Small intestine (tissue), 7 donors: ENCODE measurements around the gene GPR161. TPM values are rescaled to one million over a fixed set of nuclear protein-coding genes. Genes with fewer than 3 reads are reported as not detected.

Experiments used
- DNase-seq, 2 donors: peaks; one replicate each; pipeline versions ENCODE4 v3.0.0 to v3.0.0-alpha.2; 2013
- FAIRE-seq: peaks from 2 replicates; lab custom pipeline; 2012; peaks lifted over from hg19 to GRCh38; lab: Jason Lieb, UNC
- H3K27ac ChIP-seq, 3 donors: one replicate each; pipeline ENCODE4 v1.5.1; 2013; ENCODE audit warnings: low read length in 2 of 3, mild to moderate bottlenecking in 2 of 3, control low read depth in 1 of 3, inconsistent platforms in 1 of 3, low read depth in 1 of 3, moderate library complexity in 1 of 3
- H3K27me3 ChIP-seq, 3 donors: one replicate each; pipeline ENCODE4 v1.6.1; 2013; ENCODE audit warnings: low read length in 3 of 3, inconsistent platforms in 1 of 3; ENCODE audit not compliant: control insufficient read depth in 3 of 3, insufficient read depth in 3 of 3
- H3K36me3 ChIP-seq, 3 donors: one replicate each; pipeline ENCODE4 v1.6.1; 2013; ENCODE audit warnings: low read length in 3 of 3, inconsistent platforms in 1 of 3, low read depth in 1 of 3, mild to moderate bottlenecking in 1 of 3, moderate library complexity in 1 of 3; ENCODE audit not compliant: control insufficient read depth in 3 of 3, insufficient read depth in 2 of 3
- H3K4me1 ChIP-seq, 3 donors: one replicate each; pipeline ENCODE4 v1.6.1; 2013; ENCODE audit warnings: low read length in 2 of 3, inconsistent platforms in 1 of 3, low read depth in 1 of 3, mild to moderate bottlenecking in 1 of 3, moderate library complexity in 1 of 3; ENCODE audit not compliant: control insufficient read depth in 3 of 3, insufficient read depth in 2 of 3
- H3K4me3 ChIP-seq, 3 donors: one replicate each; pipeline ENCODE4 v1.5.1; 2013; ENCODE audit warnings: low read length in 3 of 3, control low read depth in 1 of 3, inconsistent platforms in 1 of 3, low read depth in 1 of 3, mild to moderate bottlenecking in 1 of 3, moderate library complexity in 1 of 3
- H3K9me3 ChIP-seq, 2 donors: one replicate each; pipeline ENCODE4 v1.6.1; 2013; ENCODE audit warnings: low read depth in 1 of 2, low read length in 1 of 2; ENCODE audit not compliant: control insufficient read depth in 2 of 2, insufficient read depth in 1 of 2
- WGBS, 3 donors: extraction: QIAGEN DNeasy Blood & Tissue Kit; methylation state at CpG; one replicate each; pipeline ENCODE4 v1.1.7; 2013; 5-methylcytosine and 5-hydroxymethylcytosine counted together
- polyA plus RNA-seq, 4 donors: library from polyadenylated mRNA; stranded (reverse) in 3 of 4; unstranded in 1 of 4; fragments of 200-250 nt in 3 of 4; fragments of 120-200 nt in 1 of 4; gene quantifications; one replicate each; pipeline versions ENCODE4 v1.2.1 to v1.2.3, GENCODE V29; 2013
- donor health status: healthy with polysubstance abuse.
- donor health status: control.
- donor health status: control.
- donor health status: Bipolar disorder and iron deficiency.
- donor health status: healthy.

Gene GPR161
- polyA plus RNA-seq, 4 donors: under 0.01 to 4.1 (median 1.9) TPM

GRCh38 chr1:168141871-168142385 lies 5.2 kb upstream of the GPR161 start:
- DNase-seq (no peak), FAIRE-seq (no peak)
- H3K4me1 ChIP-seq: peaks cover 0 to 4% (median 0%) of the 10 kb centered on the region in 3 donors
- H3K27ac ChIP-seq: no peak overlapping the region
- no peak overlapping the region for H3K4me3 ChIP-seq
- H3K9me3 ChIP-seq: no peaks in the 10 kb centered on the region
- 91 to 97% (median 94%) methylated on average over 3 of the region's 3 CpGs for WGBS, 3 donors
- H3K27me3 ChIP-seq: no peaks in the 10 kb centered on the region
- H3K36me3 ChIP-seq: no peaks in the 10 kb centered on the region

DNA sequence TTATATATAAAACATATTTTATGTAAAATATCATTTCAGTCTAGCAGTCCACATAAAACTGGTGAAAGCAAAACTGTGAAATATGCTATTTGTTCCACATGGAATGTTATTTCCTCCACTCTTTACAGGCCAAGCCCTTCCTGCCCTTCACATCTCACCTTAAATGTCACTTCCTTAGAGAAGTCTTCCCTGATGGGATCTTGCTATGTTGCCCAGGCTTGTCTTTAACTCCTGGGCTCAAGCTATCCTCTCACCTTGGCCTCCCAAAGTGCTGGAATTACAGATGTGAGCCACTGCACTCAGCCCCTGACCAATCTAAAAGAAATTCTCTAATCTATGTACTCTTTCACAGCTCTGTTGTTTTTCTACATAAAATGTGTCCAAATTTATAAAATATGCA lies 2.3 kb upstream of the GPR161 start:
- no peak overlapping the region for H3K4me3 ChIP-seq

GRCh38 chr1:168138134-168138533 lies 1.4 kb upstream of the GPR161 start:
- H3K27ac ChIP-seq: no peak overlapping the region
- peaks cover 0 to 10% (median 2%) of the 10 kb centered on the region in 3 donors for H3K27me3 ChIP-seq
- 81 to 88% (median 86%) methylated on average over 5 of the region's 5 CpGs for WGBS, 3 donors
- H3K4me3 ChIP-seq: no peak overlapping the region
- H3K9me3 ChIP-seq: no peaks in the 10 kb centered on the region
- no peak for FAIRE-seq
- H3K4me1 ChIP-seq: peaks cover 0 to 11% (median 7%) of the 10 kb centered on the region in 3 donors
- no peak for DNase-seq
- peaks cover 0 to 3% (median 0%) of the 10 kb centered on the region in 3 donors for H3K36me3 ChIP-seq

More for the DNA sequence above, 2.3 kb upstream of the GPR161 start:
- Histone ChIP-seq H3K9me3 (no peaks in the 10 kb centered on the region), H3K27ac (no peak overlapping the region), H3K36me3 (peaks cover 0 to 3% (median 0%) of the 10 kb centered on the region in 3 donors), H3K27me3 (peaks cover 0 to 10% (median 2%) of the 10 kb centered on the region in 3 donors), H3K4me1 (peaks cover 0 to 11% (median 7%) of the 10 kb centered on the region in 3 donors)
- no peak for FAIRE-seq
- DNase-seq: no peak

GRCh38 chr1:168137515-168137821 lies 738 bp upstream of the GPR161 start:
- H3K27me3 ChIP-seq: peaks cover 0 to 10% (median 2%) of the 10 kb centered on the region in 3 donors
- WGBS, 3 donors: 8 to 16% (median 9%) methylated on average over 6 of the region's 6 CpGs
- FAIRE-seq (no peak), DNase-seq (no peak)
- H3K27ac ChIP-seq: peak overlapping the region in 2 of 3 donors; percentile 39 to 76
- peaks cover 0 to 3% (median 0%) of the 10 kb centered on the region in 3 donors for H3K36me3 ChIP-seq
- no peaks in the 10 kb centered on the region for H3K9me3 ChIP-seq
- peaks cover 0 to 11% (median 7%) of the 10 kb centered on the region in 3 donors for H3K4me1 ChIP-seq
- peak overlapping the region; percentile 62 to 69 (median 66) for H3K4me3 ChIP-seq

DNA sequence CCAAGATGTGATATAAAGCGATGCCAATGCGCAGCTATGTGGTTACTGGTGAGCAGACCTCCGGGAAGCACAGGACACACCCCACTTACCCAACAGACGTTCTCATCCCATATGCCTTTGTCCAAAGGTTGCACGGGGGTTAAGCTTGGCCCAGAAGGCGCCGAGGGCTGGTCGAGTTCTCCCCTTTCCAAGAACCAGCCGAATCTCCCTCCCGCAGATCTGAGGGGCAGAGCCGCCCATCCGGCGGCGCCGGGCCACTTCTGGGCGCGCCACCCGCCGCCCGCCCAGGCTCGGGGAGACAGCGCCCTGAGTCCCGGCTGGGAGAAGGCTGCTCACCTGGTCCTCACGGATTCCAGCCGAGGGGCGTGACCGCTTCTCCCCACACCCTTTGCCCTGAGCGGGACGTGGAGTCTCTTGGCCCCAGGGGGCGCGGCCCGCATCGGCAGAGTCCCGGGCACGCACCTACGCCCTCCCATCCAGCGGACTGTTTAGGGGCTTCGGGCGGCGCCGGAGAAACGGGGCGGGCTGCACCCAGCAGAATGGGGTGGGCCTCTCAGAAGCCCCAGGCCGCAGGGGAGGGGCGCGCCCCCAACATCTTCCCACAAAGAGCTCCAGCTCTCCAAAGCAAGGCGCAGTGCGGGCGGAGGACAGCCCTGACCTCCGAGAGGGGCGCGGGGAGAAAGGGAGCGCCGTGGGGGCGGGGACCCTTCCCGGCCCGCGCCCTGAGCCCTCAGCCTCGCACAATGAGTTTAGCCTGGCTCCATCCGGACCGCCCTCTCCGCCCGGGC lies 615 bp downstream of the GPR161 start:
- Histone ChIP-seq H3K36me3 (peaks cover 0 to 3% (median 0%) of the 10 kb centered on the region in 3 donors), H3K9me3 (no peaks in the 10 kb centered on the region), H3K4me3 (peak overlapping the region; percentile 62 to 66 (median 66)), H3K27me3 (peaks cover 0 to 10% (median 2%) of the 10 kb centered on the region in 3 donors), H3K4me1 (peaks cover 0 to 11% (median 7%) of the 10 kb centered on the region in 3 donors), H3K27ac (peak overlapping the region in 2 of 3 donors; percentile 37 to 38)
- FAIRE-seq (no peak), DNase-seq (peak; percentile 69 to 76)
- 1% methylated on average over 44 to 63 of the region's 63 CpGs for WGBS, 3 donors

DNA sequence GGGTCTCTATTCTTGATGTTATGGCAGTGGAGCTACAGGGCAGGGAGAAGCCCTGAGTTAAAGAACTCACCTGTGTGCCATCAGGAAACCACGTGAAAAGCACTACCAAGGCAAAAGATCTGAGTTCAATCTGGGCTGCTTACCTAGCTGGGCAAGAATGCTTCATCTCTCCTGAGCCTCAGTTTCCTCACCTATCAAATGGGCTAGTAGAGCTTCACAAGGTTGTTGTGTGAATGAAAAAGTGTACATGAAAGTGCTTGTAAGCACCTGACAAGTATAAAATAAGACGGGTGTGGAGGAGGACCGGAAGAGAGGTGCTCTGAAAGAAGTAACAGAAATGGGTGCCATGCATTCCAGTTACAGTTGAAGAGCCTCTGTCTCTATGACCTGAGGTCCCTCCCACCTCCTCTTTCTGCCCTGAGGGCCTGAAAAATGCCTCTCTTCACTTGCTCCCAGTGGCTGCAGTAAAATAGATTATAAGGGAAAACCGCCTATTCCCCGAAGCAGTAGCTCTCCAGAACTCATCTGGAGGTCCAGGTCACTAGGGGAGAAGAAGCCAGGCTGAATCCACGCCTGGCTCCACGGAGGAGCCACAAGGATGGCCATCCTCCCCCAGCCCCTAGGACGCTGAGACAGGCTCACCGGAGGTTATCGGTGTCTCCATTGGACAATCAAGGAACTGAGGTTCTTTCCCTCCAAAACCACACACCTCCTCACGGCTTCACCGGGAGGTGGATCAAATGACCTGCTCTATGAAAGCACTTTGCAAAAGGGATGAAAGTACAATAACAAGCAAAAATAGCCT lies 1.4 kb downstream of the GPR161 start:
- Histone ChIP-seq H3K27me3 (peaks cover 0 to 10% (median 2%) of the 10 kb centered on the region in 3 donors), H3K36me3 (peaks cover 0 to 3% (median 0%) of the 10 kb centered on the region in 3 donors), H3K4me3 (peak overlapping the region in 1 of 3 donors; percentile 66), H3K4me1 (peaks cover 0 to 11% (median 7%) of the 10 kb centered on the region in 3 donors), H3K27ac (no peak overlapping the region), H3K9me3 (no peaks in the 10 kb centered on the region)
- WGBS, 3 donors: 21 to 30% (median 25%) methylated on average over 12 of the region's 12 CpGs
- DNase-seq (no peak), FAIRE-seq (no peak)

DNA sequence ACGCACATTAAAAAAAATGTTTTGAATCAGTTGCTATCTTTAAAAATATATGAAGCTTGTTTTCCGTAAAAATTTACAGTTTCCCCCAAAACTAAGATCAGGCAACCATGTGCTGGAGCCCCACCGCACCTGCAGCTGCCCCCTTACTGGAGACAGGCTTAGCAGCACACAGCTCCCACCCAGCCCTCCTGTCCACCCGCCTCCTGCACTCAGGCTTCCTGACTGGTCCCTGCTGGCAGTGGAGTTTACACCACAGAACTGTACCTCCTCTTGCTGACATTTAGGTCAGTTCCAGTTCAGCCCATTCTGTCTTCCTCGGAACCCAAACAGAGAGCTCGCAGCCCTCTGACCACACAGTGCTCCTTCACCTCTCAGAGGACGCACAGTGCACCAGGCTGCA lies 2.1 kb downstream of the GPR161 start:
- 82 to 85% (median 83%) methylated on average over 7 of the region's 7 CpGs for WGBS, 3 donors
- no peak for DNase-seq
- Histone ChIP-seq H3K36me3 (peaks cover 0 to 5% (median 0%) of the 10 kb centered on the region in 3 donors), H3K4me3 (no peak overlapping the region), H3K4me1 (peaks cover 0 to 11% (median 7%) of the 10 kb centered on the region in 3 donors), H3K9me3 (no peaks in the 10 kb centered on the region), H3K27ac (no peak overlapping the region), H3K27me3 (peaks cover 0 to 10% (median 2%) of the 10 kb centered on the region in 3 donors)
- no peak for FAIRE-seq

GRCh38 chr1:168134132-168134531 lies 2.6 kb downstream of the GPR161 start:
- H3K36me3 ChIP-seq: peaks cover 0 to 5% (median 0%) of the 10 kb centered on the region in 3 donors
- 31 to 63% (median 42%) methylated on average over 1 of the region's 1 CpG for WGBS, 3 donors
- DNase-seq: no peak
- H3K27me3 ChIP-seq: peaks cover 0 to 10% (median 2%) of the 10 kb centered on the region in 3 donors
- no peaks in the 10 kb centered on the region for H3K9me3 ChIP-seq
- peaks cover 0 to 11% (median 7%) of the 10 kb centered on the region in 3 donors for H3K4me1 ChIP-seq
- no peak overlapping the region for H3K4me3 ChIP-seq
- H3K27ac ChIP-seq: no peak overlapping the region
- FAIRE-seq: no peak
